B cell (primary cell): ENCODE results near the gene BID.

Source experiments
- EZH2 ChIP-seq: IDR thresholded peaks from 2 replicates; pipeline ENCODE4 v1.6.1; 2012; ENCODE audit warnings: borderline replicate concordance, low read depth, mild to moderate bottlenecking, moderate library complexity, low read length; ENCODE audit not compliant: insufficient read depth, poor library complexity, severe bottlenecking
- TF ChIP-seq, protein P1 (sequence below): fragments of 200-600 bp; IDR thresholded peaks from one replicate; pipeline ENCODE4 v1.8.0; 2022; ENCODE audit warnings: antibody characterized with exemption, mild to moderate bottlenecking

GRCh38 chr22:17744430-17744829, 29.8 kb downstream of the BID start:
- TF ChIP-seq, protein P1, sequence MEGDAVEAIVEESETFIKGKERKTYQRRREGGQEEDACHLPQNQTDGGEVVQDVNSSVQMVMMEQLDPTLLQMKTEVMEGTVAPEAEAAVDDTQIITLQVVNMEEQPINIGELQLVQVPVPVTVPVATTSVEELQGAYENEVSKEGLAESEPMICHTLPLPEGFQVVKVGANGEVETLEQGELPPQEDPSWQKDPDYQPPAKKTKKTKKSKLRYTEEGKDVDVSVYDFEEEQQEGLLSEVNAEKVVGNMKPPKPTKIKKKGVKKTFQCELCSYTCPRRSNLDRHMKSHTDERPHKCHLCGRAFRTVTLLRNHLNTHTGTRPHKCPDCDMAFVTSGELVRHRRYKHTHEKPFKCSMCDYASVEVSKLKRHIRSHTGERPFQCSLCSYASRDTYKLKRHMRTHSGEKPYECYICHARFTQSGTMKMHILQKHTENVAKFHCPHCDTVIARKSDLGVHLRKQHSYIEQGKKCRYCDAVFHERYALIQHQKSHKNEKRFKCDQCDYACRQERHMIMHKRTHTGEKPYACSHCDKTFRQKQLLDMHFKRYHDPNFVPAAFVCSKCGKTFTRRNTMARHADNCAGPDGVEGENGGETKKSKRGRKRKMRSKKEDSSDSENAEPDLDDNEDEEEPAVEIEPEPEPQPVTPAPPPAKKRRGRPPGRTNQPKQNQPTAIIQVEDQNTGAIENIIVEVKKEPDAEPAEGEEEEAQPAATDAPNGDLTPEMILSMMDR = no peak
- no peak for TF ChIP-seq EZH2
